Spleen (tissue), 7 donors: ENCODE measurements around the gene NFYB.

ENCODE experiments used
- POLR2A ChIP-seq, 3 donors: fragments of 450-650 bp; IDR thresholded peaks; one replicate each; pipeline ENCODE4 v1.5.1; 2017; ENCODE audit warnings: antibody characterized with exemption in 3 of 3, mild to moderate bottlenecking in 1 of 3
- TF ChIP-seq, protein P1 (sequence below), 11 experiments: fragments of 200-600 bp in 7 of 11; fragments of 450-650 bp in 4 of 11; sonication (generic) in 4 of 11; IDR thresholded peaks in 8 of 11; conservative IDR thresholded peaks in 3 of 11; 1 replicate in 7 of 11; 2 replicates in 4 of 11; pipeline versions ENCODE4 v1.4.0 to v1.8.0; 2016 to 2021; ENCODE audit warnings: antibody characterized with exemption in 11 of 11, inconsistent platforms in 4 of 11, mild to moderate bottlenecking in 1 of 11
- donor health status: DM: no; HTN: no; CAD: no; lungs with moderate emphysema.
- donor health status: DM: no; HTN: no; CAD: no.
- donor health status: DM: no; HTN: no; CAD: no.

DNA sequence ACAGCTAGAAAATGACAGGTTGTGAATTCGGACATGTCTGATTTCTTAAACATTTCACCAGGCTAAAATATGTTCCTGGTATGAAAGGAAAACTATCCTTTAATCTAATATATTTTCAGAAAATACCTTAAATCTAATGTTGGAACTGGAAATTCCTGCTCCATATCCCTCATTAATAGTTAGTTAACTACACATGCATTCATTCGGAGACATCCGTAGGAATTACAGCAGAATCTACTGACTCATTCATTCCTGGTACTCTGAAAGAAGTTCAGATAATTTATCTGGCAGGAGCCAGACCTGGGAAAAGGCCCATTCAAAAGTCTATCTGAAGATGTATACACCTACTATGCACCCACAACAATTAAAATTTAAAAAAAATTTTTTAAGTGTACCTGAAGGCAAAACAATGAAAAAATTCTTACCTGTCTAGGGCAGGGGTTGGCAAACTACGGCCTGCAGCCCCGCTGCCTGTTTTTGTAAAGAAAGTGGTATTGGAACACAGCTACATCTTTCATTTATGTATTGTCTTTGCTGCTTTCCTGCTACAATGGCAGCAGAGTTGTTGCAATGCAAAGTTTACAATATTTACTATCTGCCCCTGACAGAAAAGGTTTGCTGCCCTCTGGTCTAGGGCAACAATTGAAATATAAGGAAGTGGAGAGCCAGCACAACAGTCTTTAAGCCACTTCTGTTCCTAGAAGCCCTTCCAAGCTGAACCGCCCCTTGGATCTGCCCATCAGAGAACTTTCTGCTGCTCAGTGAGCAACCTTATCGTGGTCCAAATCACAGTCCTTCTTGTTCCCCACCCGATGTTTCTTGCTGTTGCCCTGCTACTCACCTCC, 17.9 kb upstream of the NFYB start:
- TF ChIP-seq POLR2A (IDR thresholded peaks at IDR 0.05) = no peak
- TF ChIP-seq, protein P1, sequence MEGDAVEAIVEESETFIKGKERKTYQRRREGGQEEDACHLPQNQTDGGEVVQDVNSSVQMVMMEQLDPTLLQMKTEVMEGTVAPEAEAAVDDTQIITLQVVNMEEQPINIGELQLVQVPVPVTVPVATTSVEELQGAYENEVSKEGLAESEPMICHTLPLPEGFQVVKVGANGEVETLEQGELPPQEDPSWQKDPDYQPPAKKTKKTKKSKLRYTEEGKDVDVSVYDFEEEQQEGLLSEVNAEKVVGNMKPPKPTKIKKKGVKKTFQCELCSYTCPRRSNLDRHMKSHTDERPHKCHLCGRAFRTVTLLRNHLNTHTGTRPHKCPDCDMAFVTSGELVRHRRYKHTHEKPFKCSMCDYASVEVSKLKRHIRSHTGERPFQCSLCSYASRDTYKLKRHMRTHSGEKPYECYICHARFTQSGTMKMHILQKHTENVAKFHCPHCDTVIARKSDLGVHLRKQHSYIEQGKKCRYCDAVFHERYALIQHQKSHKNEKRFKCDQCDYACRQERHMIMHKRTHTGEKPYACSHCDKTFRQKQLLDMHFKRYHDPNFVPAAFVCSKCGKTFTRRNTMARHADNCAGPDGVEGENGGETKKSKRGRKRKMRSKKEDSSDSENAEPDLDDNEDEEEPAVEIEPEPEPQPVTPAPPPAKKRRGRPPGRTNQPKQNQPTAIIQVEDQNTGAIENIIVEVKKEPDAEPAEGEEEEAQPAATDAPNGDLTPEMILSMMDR (IDR thresholded peaks at IDR 0.05 in 8 of 11, conservative IDR thresholded peaks at IDR 0.05 in 3 of 11) = no peak
